ENCODE data around the gene ADARB1.

Gene ADARB1

GRCh38 chr21:45178070-45178608 is 103.8 kb downstream of the ADARB1 start:
- Histone ChIP-seq H3K4me3 (ENCODE audit: low read length) (no peak overlapping the region), H3K9ac (ENCODE audit: low read length) (no peak overlapping the region), H3K27me3 (ENCODE audit: control insufficient read depth, insufficient read depth, low read length) (no peaks in the 10 kb centered on the region), H3K4me1 (ENCODE audit: control insufficient read depth, insufficient read depth, low read length) (no peaks in the 10 kb centered on the region), H3K36me3 (ENCODE audit: control insufficient read depth, insufficient read depth, low read length) (peaks cover 3% of the 10 kb centered on the region), H3K27ac (ENCODE audit: low read depth, low read length) (no peak overlapping the region)

- Histone ChIP-seq H3K4me1 (ENCODE audit: control insufficient read depth, insufficient read depth, low read length) (no peaks in the 10 kb centered on the region), H3K9ac (ENCODE audit: low read length) (no peak overlapping the region), H3K27me3 (ENCODE audit: control insufficient read depth, insufficient read depth, low read length) (no peaks in the 10 kb centered on the region), H3K4me3 (ENCODE audit: low read length) (no peak overlapping the region), H3K36me3 (ENCODE audit: control insufficient read depth, insufficient read depth, low read length) (peaks cover 3% of the 10 kb centered on the region), H3K27ac (ENCODE audit: low read depth, low read length) (no peak overlapping the region)
Measured at GRCh38 chr21:45178971-45179370, 104.6 kb downstream of the ADARB1 start.

GRCh38 chr21:45179568-45180245 is 105.3 kb downstream of the ADARB1 start:
- Histone ChIP-seq H3K36me3 (ENCODE audit: control insufficient read depth, insufficient read depth, low read length) (peaks cover 3% of the 10 kb centered on the region), H3K27me3 (ENCODE audit: control insufficient read depth, insufficient read depth, low read length) (no peaks in the 10 kb centered on the region), H3K9ac (ENCODE audit: low read length) (no peak overlapping the region), H3K4me3 (ENCODE audit: low read length) (no peak overlapping the region), H3K4me1 (ENCODE audit: control insufficient read depth, insufficient read depth, low read length) (no peaks in the 10 kb centered on the region), H3K27ac (ENCODE audit: low read depth, low read length) (no peak overlapping the region)

GRCh38 chr21:45180246-45180599 is 105.8 kb downstream of the ADARB1 start:
- Histone ChIP-seq H3K9ac (ENCODE audit: low read length) (no peak overlapping the region), H3K4me1 (ENCODE audit: control insufficient read depth, insufficient read depth, low read length) (no peaks in the 10 kb centered on the region), H3K4me3 (ENCODE audit: low read length) (no peak overlapping the region), H3K27me3 (ENCODE audit: control insufficient read depth, insufficient read depth, low read length) (no peaks in the 10 kb centered on the region), H3K36me3 (ENCODE audit: control insufficient read depth, insufficient read depth, low read length) (peaks cover 3% of the 10 kb centered on the region), H3K27ac (ENCODE audit: low read depth, low read length) (no peak overlapping the region)

GRCh38 chr21:45182958-45183357 is 108.6 kb downstream of the ADARB1 start:
- H3K36me3 ChIP-seq (ENCODE audit: control insufficient read depth, insufficient read depth, low read length): peaks cover 11% of the 10 kb centered on the region
- no peaks in the 10 kb centered on the region for H3K27me3 ChIP-seq (ENCODE audit: control insufficient read depth, insufficient read depth, low read length)
- H3K4me1 ChIP-seq (ENCODE audit: control insufficient read depth, insufficient read depth, low read length): no peaks in the 10 kb centered on the region
- no peak overlapping the region for H3K4me3 ChIP-seq (ENCODE audit: low read length)
- no peak overlapping the region for H3K27ac ChIP-seq (ENCODE audit: low read depth, low read length)
- no peak overlapping the region for H3K9ac ChIP-seq (ENCODE audit: low read length)

- H3K27me3 ChIP-seq (ENCODE audit: control insufficient read depth, insufficient read depth, low read length): no peaks in the 10 kb centered on the region
- no peak overlapping the region for H3K9ac ChIP-seq (ENCODE audit: low read length)
- H3K4me1 ChIP-seq (ENCODE audit: control insufficient read depth, insufficient read depth, low read length): no peaks in the 10 kb centered on the region
- peaks cover 11% of the 10 kb centered on the region for H3K36me3 ChIP-seq (ENCODE audit: control insufficient read depth, insufficient read depth, low read length)
- H3K27ac ChIP-seq (ENCODE audit: low read depth, low read length): no peak overlapping the region
- no peak overlapping the region for H3K4me3 ChIP-seq (ENCODE audit: low read length)
Measured at GRCh38 chr21:45183852-45184251, 109.5 kb downstream of the ADARB1 start.

- no peak overlapping the region for H3K9ac ChIP-seq (ENCODE audit: low read length)
- H3K4me3 ChIP-seq (ENCODE audit: low read length): no peak overlapping the region
- H3K27ac ChIP-seq (ENCODE audit: low read depth, low read length): no peak overlapping the region
- H3K36me3 ChIP-seq (ENCODE audit: control insufficient read depth, insufficient read depth, low read length): peaks cover 11% of the 10 kb centered on the region
- no peaks in the 10 kb centered on the region for H3K27me3 ChIP-seq (ENCODE audit: control insufficient read depth, insufficient read depth, low read length)
- H3K4me1 ChIP-seq (ENCODE audit: control insufficient read depth, insufficient read depth, low read length): no peaks in the 10 kb centered on the region
Measured at GRCh38 chr21:45184869-45185268, 110.5 kb downstream of the ADARB1 start.

GRCh38 chr21:45186709-45187108 is 112.3 kb downstream of the ADARB1 start:
- Histone ChIP-seq H3K9ac (ENCODE audit: low read length) (no peak overlapping the region), H3K27me3 (ENCODE audit: control insufficient read depth, insufficient read depth, low read length) (no peaks in the 10 kb centered on the region), H3K4me3 (ENCODE audit: low read length) (no peak overlapping the region), H3K27ac (ENCODE audit: low read depth, low read length) (no peak overlapping the region), H3K4me1 (ENCODE audit: control insufficient read depth, insufficient read depth, low read length) (no peaks in the 10 kb centered on the region), H3K36me3 (ENCODE audit: control insufficient read depth, insufficient read depth, low read length) (peaks cover 9% of the 10 kb centered on the region)

- H3K4me1 ChIP-seq (ENCODE audit: control insufficient read depth, insufficient read depth, low read length): no peaks in the 10 kb centered on the region
- no peak overlapping the region for H3K9ac ChIP-seq (ENCODE audit: low read length)
- H3K27ac ChIP-seq (ENCODE audit: low read depth, low read length): no peak overlapping the region
- H3K36me3 ChIP-seq (ENCODE audit: control insufficient read depth, insufficient read depth, low read length): peaks cover 13% of the 10 kb centered on the region
- H3K27me3 ChIP-seq (ENCODE audit: control insufficient read depth, insufficient read depth, low read length): no peaks in the 10 kb centered on the region
- H3K4me3 ChIP-seq (ENCODE audit: low read length): no peak overlapping the region
Measured at GRCh38 chr21:45187646-45188045, 113.3 kb downstream of the ADARB1 start.

GRCh38 chr21:45190013-45190412 is 115.6 kb downstream of the ADARB1 start:
- Histone ChIP-seq H3K27me3 (ENCODE audit: control insufficient read depth, insufficient read depth, low read length) (no peaks in the 10 kb centered on the region), H3K4me1 (ENCODE audit: control insufficient read depth, insufficient read depth, low read length) (no peaks in the 10 kb centered on the region), H3K9ac (ENCODE audit: low read length) (no peak overlapping the region), H3K4me3 (ENCODE audit: low read length) (no peak overlapping the region), H3K27ac (ENCODE audit: low read depth, low read length) (no peak overlapping the region), H3K36me3 (ENCODE audit: control insufficient read depth, insufficient read depth, low read length) (peaks cover 13% of the 10 kb centered on the region)

- Histone ChIP-seq H3K36me3 (ENCODE audit: control insufficient read depth, insufficient read depth, low read length) (peaks cover 6% of the 10 kb centered on the region), H3K4me3 (ENCODE audit: low read length) (no peak overlapping the region), H3K4me1 (ENCODE audit: control insufficient read depth, insufficient read depth, low read length) (no peaks in the 10 kb centered on the region), H3K27ac (ENCODE audit: low read depth, low read length) (no peak overlapping the region), H3K27me3 (ENCODE audit: control insufficient read depth, insufficient read depth, low read length) (no peaks in the 10 kb centered on the region), H3K9ac (ENCODE audit: low read length) (no peak overlapping the region)
Measured at GRCh38 chr21:45192332-45192731, 118.0 kb downstream of the ADARB1 start.

GRCh38 chr21:45196620-45197019 is 122.2 kb downstream of the ADARB1 start:
- no peak overlapping the region for H3K27ac ChIP-seq (ENCODE audit: low read depth, low read length)
- no peak overlapping the region for H3K4me3 ChIP-seq (ENCODE audit: low read length)
- no peak overlapping the region for H3K9ac ChIP-seq (ENCODE audit: low read length)
- no peaks in the 10 kb centered on the region for H3K4me1 ChIP-seq (ENCODE audit: control insufficient read depth, insufficient read depth, low read length)
- H3K27me3 ChIP-seq (ENCODE audit: control insufficient read depth, insufficient read depth, low read length): no peaks in the 10 kb centered on the region
- H3K36me3 ChIP-seq (ENCODE audit: control insufficient read depth, insufficient read depth, low read length): peaks cover 6% of the 10 kb centered on the region

GRCh38 chr21:45199201-45199600 is 124.8 kb downstream of the ADARB1 start:
- H3K27ac ChIP-seq (ENCODE audit: low read depth, low read length): no peak overlapping the region
- no peak overlapping the region for H3K9ac ChIP-seq (ENCODE audit: low read length)
- no peaks in the 10 kb centered on the region for H3K27me3 ChIP-seq (ENCODE audit: control insufficient read depth, insufficient read depth, low read length)
- H3K4me3 ChIP-seq (ENCODE audit: low read length): no peak overlapping the region
- H3K36me3 ChIP-seq (ENCODE audit: control insufficient read depth, insufficient read depth, low read length): no peaks in the 10 kb centered on the region
- no peaks in the 10 kb centered on the region for H3K4me1 ChIP-seq (ENCODE audit: control insufficient read depth, insufficient read depth, low read length)
